SHP77 treated with DMSO at 0.1 percent for 48 hours (cell line): ENCODE data around the gene COL24A1.
"Not testable (repeated sequence)": the region's sequence is repeated elsewhere in the genome, so short reads cannot be mapped to it uniquely, and the experiment has no call there.

Experiments
- DNase-seq: peaks from one replicate; lab custom pipeline; 2025; lab: John Stamatoyannopoulos, UW

Gene COL24A1

DNA sequence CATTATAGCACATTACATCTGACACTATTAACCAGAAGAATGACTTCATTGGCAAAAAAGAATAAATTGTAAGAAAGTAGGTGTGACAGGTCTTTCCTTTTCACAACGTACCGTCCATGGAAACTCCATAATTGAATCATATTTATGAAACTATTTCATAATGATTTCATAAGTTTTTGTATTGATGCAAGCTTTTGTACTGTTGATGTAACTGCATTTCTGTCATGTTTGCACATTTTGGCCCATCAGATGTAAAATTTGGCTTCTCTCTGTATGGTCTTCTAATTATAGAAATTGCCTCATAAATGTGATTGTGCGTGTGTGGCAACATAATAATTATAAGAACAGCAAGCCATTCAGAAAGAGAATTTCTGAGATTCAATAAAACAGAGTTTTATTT, 267.7 kb downstream of the COL24A1 start:
- no peak for DNase-seq

GRCh38 chr1:85884372-85885035, 272.1 kb downstream of the COL24A1 start:
- DNase-seq, result no peak

DNA sequence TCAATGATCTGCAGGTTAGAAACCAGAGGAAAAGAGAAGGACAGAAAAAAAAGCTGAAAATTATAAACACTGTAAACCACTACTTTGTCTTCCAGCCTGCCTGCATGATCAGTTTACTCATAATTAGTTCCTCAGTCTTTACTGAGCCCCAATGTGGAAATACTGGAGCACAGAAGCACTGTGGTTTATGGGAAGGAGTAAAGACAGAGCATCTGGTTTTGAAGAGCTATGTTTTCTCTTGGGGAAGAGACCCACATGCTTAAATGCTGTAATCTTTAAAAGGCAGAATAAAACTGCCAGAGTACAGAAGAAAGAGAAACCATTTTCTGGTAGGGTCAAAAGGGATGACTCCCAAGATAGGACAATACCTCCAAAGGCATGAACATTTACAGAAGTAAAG, 289.4 kb downstream of the COL24A1 start:
- no peak for DNase-seq

- no peak for DNase-seq
Measured at GRCh38 chr1:85865213-85865612, 291.4 kb downstream of the COL24A1 start.

DNA sequence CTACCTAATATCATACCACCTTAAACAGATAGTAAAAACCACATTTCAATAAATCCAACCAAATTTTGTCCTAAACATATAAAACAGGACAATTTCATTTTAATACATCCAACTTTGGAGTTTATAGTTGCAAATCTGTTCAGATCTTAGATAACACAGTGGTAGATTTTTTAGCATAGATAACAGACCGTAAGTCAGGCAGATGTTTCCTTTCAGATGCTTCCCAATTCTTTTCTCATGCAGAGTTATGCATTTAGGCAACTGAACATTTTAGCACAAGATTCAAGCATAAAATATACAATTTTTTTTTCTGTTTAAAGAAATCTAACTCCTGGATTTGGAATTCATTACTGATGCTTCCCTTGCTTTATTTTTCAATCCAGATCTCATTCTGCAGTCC, 291.8 kb downstream of the COL24A1 start:
- no peak for DNase-seq

- DNase-seq, result not testable (repeated sequence)
Measured at GRCh38 chr1:85863639-85864038, 292.9 kb downstream of the COL24A1 start.

- no peak for DNase-seq
Measured at GRCh38 chr1:85862456-85862855, 294.1 kb downstream of the COL24A1 start.

DNA sequence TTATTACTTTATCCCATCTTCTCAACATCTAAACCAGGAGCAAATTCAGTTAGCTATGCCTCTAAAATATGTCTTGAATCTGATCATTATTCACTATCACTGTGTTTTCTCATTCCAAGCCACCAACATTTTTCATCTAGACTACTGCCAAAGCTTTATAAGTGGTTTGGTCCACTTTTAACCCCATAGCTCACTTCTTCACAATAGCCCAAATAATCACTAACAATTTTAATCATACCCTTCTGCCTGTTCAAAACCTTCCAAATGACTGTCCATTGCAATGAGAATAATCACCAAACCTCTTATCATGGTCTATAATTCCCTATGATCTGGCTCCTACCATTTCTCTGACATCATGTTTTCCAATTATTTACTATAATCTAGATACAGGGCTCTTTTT, 298.6 kb downstream of the COL24A1 start:
- no peak for DNase-seq

GRCh38 chr1:85850238-85850637, 306.3 kb downstream of the COL24A1 start:
- no peak for DNase-seq

DNA sequence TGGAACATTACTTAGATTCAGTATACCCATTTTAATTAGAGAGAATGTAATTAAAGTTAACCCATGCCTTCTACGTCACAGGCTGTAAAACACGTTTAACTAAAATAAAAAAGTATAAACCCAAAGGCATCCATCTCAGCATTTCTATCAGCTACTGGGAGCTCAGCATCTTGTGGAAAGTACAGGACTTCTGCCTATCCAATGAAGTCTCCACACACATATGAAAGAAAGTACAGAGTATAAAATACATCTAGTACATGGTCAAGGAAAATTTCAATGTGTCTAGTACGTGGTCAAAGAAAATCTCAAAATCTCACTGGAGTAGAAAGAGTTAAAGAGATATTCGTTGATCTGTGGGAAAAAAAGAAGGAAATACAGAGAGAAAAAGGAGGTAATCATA, 306.9 kb downstream of the COL24A1 start:
- DNase-seq, result no peak

DNA sequence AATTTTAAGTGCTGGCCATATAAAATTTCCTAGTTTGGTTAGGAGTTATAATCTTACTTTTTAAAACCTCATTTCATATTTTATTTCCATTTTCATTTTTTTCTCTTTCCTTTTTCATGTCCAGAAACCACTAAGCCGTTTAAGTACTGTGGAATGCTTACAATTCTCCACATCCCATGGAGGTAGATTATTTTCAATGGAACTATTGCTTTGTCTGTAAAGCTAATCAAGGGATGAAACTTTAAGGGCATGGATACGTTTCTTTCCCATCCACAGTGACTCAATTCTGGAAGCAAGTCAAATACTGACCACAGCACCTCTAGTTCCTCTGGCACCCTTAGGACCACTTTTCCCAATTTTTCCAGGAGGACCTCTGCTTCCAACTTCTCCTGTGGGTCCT, 309.2 kb downstream of the COL24A1 start:
- no peak for DNase-seq

GRCh38 chr1:85846706-85847105, 309.9 kb downstream of the COL24A1 start:
- DNase-seq, result no peak

- no peak for DNase-seq
Measured at GRCh38 chr1:85839459-85839858, 317.1 kb downstream of the COL24A1 start.

GRCh38 chr1:85838238-85838637, 318.3 kb downstream of the COL24A1 start:
- DNase-seq, result no peak

GRCh38 chr1:85836736-85837135, 319.8 kb downstream of the COL24A1 start:
- DNase-seq, result no peak

DNA sequence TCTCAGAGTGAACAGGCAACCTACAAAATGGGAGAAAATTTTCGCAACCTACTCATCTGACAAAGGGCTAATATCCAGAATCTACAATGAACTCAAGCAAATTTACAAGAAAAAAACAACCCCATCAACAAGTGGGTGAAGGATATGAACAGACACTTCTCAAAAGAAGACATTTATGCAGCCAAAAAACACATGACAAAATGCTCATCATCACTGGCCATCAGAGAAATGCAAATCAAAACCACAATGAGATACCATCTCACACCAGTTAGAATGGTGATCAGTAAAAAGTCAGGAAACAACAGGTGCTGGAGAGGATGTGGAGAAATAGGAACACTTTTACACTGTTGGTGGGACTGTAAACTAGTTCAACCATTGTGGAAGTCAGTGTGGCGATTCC, 323.4 kb downstream of the COL24A1 start:
- DNase-seq, result not testable (repeated sequence)

- no peak for DNase-seq
Measured at GRCh38 chr1:85830837-85831236, 325.7 kb downstream of the COL24A1 start.

DNA sequence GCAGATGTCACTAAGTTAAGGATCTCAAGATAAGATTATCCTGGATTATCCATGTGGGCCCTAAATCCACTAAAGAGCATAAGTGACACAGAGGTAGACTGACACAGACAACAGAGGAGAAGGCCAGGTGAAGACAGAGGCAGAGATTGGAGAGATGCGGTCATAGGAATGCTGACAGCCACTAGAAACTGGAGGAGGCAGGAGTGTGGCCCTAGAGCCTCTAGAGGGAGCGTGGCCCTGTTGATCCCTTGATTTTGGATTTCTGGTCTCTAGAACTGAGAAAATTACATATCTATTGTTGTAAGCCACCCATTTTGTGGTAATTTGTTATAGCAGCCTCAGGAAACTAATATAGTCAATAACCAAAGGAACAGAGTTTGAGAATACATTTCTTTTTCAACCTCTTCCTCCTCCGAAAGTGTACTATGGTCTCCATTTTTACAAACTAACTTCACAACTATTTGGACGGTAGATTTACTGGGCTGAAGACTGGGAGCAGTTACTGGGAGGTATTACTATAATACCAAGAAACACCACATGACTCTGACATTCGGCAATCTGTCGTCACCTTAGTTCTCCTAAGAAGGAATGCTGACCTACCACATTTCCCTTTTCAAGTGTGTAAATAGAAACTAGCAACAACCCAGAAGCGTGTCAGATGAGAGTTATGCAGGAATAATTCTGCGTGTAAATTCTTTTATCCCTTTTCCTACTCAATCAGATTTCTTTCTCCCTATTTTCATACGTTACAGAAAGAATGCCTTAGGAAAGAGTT, 332.3 kb downstream of the COL24A1 start:
- no peak for DNase-seq

DNA sequence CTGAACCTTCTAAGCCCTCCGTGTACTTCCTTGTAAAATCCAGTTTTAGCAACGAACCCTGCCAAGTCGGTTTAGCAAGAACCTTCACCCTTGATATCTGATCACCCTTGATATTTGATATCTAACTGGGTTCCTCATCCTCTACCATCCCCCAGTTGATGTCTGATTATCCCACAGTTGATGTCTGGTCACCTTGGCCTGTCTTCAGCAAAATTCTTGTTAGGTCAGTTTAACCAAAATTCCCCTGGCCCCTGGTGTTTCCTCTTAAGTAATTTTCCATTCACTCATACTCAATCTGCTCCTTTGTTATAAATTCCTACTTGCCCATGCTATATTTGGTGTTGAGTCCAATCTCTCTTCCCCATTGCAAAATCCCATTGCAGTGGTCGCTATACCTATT, 333.9 kb downstream of the COL24A1 start:
- no peak for DNase-seq

DNA sequence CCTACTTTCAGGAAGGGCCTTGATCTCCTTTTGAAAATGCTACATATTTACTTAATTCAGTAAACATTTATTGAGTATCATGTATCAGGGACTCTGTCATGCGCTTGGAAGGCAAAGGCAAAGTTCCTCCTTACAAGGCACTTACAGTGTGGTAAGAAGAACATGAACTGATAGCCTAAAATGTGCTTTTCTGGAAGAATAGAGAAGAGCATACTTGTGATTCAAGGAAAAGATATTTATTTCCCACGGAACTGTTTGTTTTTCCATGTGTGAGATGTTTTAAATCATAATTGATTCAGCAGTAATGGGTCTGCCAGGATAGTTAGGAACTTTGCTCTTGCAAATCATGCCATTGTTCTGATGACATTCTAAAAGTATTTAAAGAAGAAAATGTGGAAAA, 338.2 kb downstream of the COL24A1 start:
- DNase-seq, result no peak

- no peak for DNase-seq
Measured at GRCh38 chr1:85816606-85817005, 340.0 kb downstream of the COL24A1 start.

- no peak for DNase-seq
Measured at GRCh38 chr1:85815906-85816305, 340.7 kb downstream of the COL24A1 start.

- no peak for DNase-seq
Measured at GRCh38 chr1:85806236-85806965, 350.2 kb downstream of the COL24A1 start.
